ENCODE results near the gene RPL36.

- TF ChIP-seq CTCF (IDR thresholded peaks at IDR 0.05 in 8 of 11, conservative IDR thresholded peaks at IDR 0.05 in 3 of 11) = no peak
- no peak for TF ChIP-seq POLR2AphosphoS5 (IDR thresholded peaks at IDR 0.05)
- TF ChIP-seq POLR2A (IDR thresholded peaks at IDR 0.05) = no peak
Measured at GRCh38 chr19:5641171-5641570, 48.9 kb upstream of the RPL36 start.
